H1 (cell line): ENCODE measurements around the gene ZFAND3. TPM values are rescaled to one million over a fixed set of nuclear protein-coding genes. Genes with fewer than 3 reads are reported as not detected.
A peak's percentile ranks its signal among the peaks of the same experiment; 100 is the strongest.

Source experiments
- ATF3 ChIP-seq: IDR thresholded peaks from 2 replicates; pipeline ENCODE4 v1.6.1; 2011; ENCODE audit warnings: low read depth, mild to moderate bottlenecking, low read length; ENCODE audit not compliant: insufficient read depth
- BCL11A ChIP-seq, 2 experiments: IDR thresholded peaks; one replicate each; pipeline ENCODE4 v1.6.1; 2011; ENCODE audit warnings: low read depth in 2 of 2, low read length in 2 of 2, mild to moderate bottlenecking in 2 of 2
- CTBP2 ChIP-seq: IDR thresholded peaks from 2 replicates; pipeline ENCODE4 v1.7.0; 2011; ENCODE audit warnings: borderline replicate concordance, mild to moderate bottlenecking, moderate library complexity, mixed read lengths, low read length; ENCODE audit not compliant: insufficient read depth, insufficient read length
- EGR1 ChIP-seq: IDR thresholded peaks from 2 replicates; pipeline ENCODE4 v1.6.1; 2011; ENCODE audit warnings: low read depth, low read length, borderline replicate concordance
- JUND ChIP-seq: IDR thresholded peaks from 2 replicates; pipeline ENCODE4 v1.6.1; 2011; ENCODE audit warnings: mild to moderate bottlenecking, improper control_type of control experiment, low read length
- MAFK ChIP-seq: IDR thresholded peaks from 2 replicates; pipeline ENCODE4 v1.6.1; 2012; ENCODE audit warnings: low read depth, mild to moderate bottlenecking, improper control_type of control experiment, low read length
- NANOG ChIP-seq: IDR thresholded peaks from 2 replicates; pipeline ENCODE4 v1.6.1; 2011; ENCODE audit warnings: low read length, low read depth, mild to moderate bottlenecking, inconsistent platforms; ENCODE audit not compliant: insufficient read depth, poor library complexity, severe bottlenecking
- PHF8 ChIP-seq: fragments of 200-600 bp; sonication (generic); conservative IDR thresholded peaks from 2 replicates; pipeline ENCODE4 v1.7.1; 2012; ENCODE audit warnings: low read depth, mild to moderate bottlenecking, inconsistent platforms, low read length, moderate library complexity
- POLR2AphosphoS5 ChIP-seq: IDR thresholded peaks from 2 replicates; pipeline ENCODE4 v1.6.1; 2011; ENCODE audit warnings: low read depth, low read length
- POU5F1 ChIP-seq: IDR thresholded peaks from 2 replicates; pipeline ENCODE4 v1.6.1; 2011; ENCODE audit warnings: low read depth, mild to moderate bottlenecking, low read length, moderate library complexity
- SAP30 ChIP-seq: fragments of 300-600 bp; sonication (generic); IDR thresholded peaks from 2 replicates; pipeline ENCODE4 v1.7.1; 2012; ENCODE audit warnings: low read length, moderate library complexity, mild to moderate bottlenecking, inconsistent platforms; ENCODE audit not compliant: insufficient read depth, insufficient replicate concordance
- SIN3A ChIP-seq, 2 experiments: IDR thresholded peaks in 1 of 2; conservative IDR thresholded peaks in 1 of 2; 2 replicates each; pipeline ENCODE4 v1.6.1; 2011 to 2012; ENCODE audit warnings: low read length in 2 of 2, improper control_type of control experiment in 1 of 2, low read depth in 1 of 2, mild to moderate bottlenecking in 1 of 2
- SIRT6 ChIP-seq: IDR thresholded peaks from one replicate; pipeline ENCODE4 v1.7.1; 2012; ENCODE audit warnings: low read length, inconsistent platforms
- SP4 ChIP-seq: IDR thresholded peaks from 2 replicates; pipeline ENCODE4 v1.6.1; 2012; ENCODE audit warnings: low read length, inconsistent platforms
- SUZ12 ChIP-seq: fragments of 200-600 bp; sonication (generic); IDR thresholded peaks from 2 replicates; pipeline ENCODE4 v1.6.1; 2012; ENCODE audit warnings: mild to moderate bottlenecking, inconsistent platforms, low read length, moderate library complexity, mixed read lengths
- USF2 ChIP-seq: IDR thresholded peaks from 2 replicates; pipeline ENCODE4 v1.6.1; 2011; ENCODE audit warnings: low read length, improper control_type of control experiment
- YY1 ChIP-seq: IDR thresholded peaks from 2 replicates; pipeline ENCODE4 v1.6.1; 2011; ENCODE audit warnings: low read depth, mild to moderate bottlenecking, low read length
- polyA plus RNA-seq, 7 experiments: library from polyadenylated mRNA; depleted of rRNA in 3 of 7; stranded (reverse) in 5 of 7; unstranded in 2 of 7; fragments of >200 nt in 5 of 7; fragments of 200-250 nt in 2 of 7; gene quantifications; 1 replicate in 5 of 7; 2 replicates in 1 of 7; 4 replicates in 1 of 7; pipeline versions ENCODE4 v1.2.1 to v1.2.3, GENCODE V29; 2011 to 2013; ENCODE audit warnings: missing spikeins in 2 of 7, mixed read lengths in 2 of 7
- total RNA-seq: library from RNA; stranded (reverse); fragmentation: NEBNext Ultra II Directional; extraction: Animal tissue kit (Norgen Biotek cat#: 25700); gene quantifications from 2 replicates; pipeline ENCODE4 v1.2.1, GENCODE V29; 2021
- TF ChIP-seq, protein P1 (sequence below): IDR thresholded peaks from 2 replicates; pipeline ENCODE4 v1.6.1; 2012; ENCODE audit warnings: inconsistent platforms
- TF ChIP-seq, protein P2 (sequence below), 3 experiments: IDR thresholded peaks; 1 replicate in 2 of 3; 2 replicates in 1 of 3; pipeline versions ENCODE4 v1.5.1 to v1.6.1; 2011; ENCODE audit warnings: low read length in 3 of 3, mild to moderate bottlenecking in 3 of 3, inconsistent platforms in 2 of 3, low read depth in 1 of 3, moderate library complexity in 1 of 3; ENCODE audit not compliant: insufficient read depth in 1 of 3; ENCODE audit errors: control extremely low read depth in 1 of 3

ZFAND3 gene
- total and polyA plus RNA-seq, 2 of the 8 experiments (the other 6 are each of a cell fraction or from before 2014, with no cell fraction given): 13.0 to 51.3 TPM

DNA sequence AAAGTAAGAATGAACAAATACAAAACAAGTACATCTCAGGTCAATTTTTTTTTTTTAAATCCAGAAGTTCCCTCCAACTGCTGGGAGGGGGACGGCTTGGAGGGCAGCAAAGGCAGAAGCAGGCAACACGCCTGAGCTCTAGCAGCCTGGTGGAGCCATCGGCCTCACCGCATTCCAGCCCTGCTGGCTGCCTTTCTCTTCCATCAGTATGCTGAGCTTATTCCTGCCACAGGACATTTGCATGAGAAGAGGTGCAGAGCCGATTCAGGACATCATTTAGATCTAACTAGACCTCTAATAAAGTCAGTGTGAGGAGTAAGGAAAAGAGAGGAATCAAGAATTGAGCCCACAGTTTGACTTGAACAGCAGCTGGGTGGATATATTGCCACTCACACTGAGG is 318.8 kb downstream of the ZFAND3 start (continued):
- TF ChIP-seq CTBP2 (no peak), NANOG (peak; percentile 25), POLR2AphosphoS5 (no peak; the same call in 1 of the 2 replicates), PHF8 (no peak), SIN3A (conservative IDR thresholded peaks at IDR 0.05 in 1 of 2, IDR thresholded peaks at IDR 0.05 in 1 of 2; ENCODE audit: low read depth in 1 of 2, low read length in 2 of 2) (no peak), EGR1 (no peak), MAFK (no peak), ATF3 (no peak), USF2 (no peak), YY1 (0 out of 2 replicates have a peak, but pooled peaks have one; percentile 46), SAP30 (no peak), SIRT6 (no peak), BCL11A (IDR thresholded peaks at IDR 0.05; ENCODE audit: low read depth in 2 of 2, low read length in 2 of 2) (no peak), JUND (no peak), POU5F1 (0 out of 2 replicates have a peak, but pooled peaks have one; percentile 42), SUZ12 (no peak), SP4 (no peak)
- TF ChIP-seq, protein P1, sequence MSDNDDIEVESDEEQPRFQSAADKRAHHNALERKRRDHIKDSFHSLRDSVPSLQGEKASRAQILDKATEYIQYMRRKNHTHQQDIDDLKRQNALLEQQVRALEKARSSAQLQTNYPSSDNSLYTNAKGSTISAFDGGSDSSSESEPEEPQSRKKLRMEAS: peak; percentile 45; the same call in 1 of the 2 replicates
- TF ChIP-seq, protein P2, sequence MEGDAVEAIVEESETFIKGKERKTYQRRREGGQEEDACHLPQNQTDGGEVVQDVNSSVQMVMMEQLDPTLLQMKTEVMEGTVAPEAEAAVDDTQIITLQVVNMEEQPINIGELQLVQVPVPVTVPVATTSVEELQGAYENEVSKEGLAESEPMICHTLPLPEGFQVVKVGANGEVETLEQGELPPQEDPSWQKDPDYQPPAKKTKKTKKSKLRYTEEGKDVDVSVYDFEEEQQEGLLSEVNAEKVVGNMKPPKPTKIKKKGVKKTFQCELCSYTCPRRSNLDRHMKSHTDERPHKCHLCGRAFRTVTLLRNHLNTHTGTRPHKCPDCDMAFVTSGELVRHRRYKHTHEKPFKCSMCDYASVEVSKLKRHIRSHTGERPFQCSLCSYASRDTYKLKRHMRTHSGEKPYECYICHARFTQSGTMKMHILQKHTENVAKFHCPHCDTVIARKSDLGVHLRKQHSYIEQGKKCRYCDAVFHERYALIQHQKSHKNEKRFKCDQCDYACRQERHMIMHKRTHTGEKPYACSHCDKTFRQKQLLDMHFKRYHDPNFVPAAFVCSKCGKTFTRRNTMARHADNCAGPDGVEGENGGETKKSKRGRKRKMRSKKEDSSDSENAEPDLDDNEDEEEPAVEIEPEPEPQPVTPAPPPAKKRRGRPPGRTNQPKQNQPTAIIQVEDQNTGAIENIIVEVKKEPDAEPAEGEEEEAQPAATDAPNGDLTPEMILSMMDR (IDR thresholded peaks at IDR 0.05; ENCODE audit: control extremely low read depth in 1 of 3, insufficient read depth in 1 of 3, low read depth in 1 of 3, low read length in 3 of 3): peak in 2 of 3 experiments; percentile 5 to 13; a peak in 2 of 4 replicates
